Fibroblast of pulmonary artery (primary cell): ENCODE data around the gene LRRC27.
"Not testable (repeated sequence)": the region's sequence is repeated elsewhere in the genome, so short reads cannot be mapped to it uniquely, and the experiment has no call there.

Experiments
- DNase-seq: peaks from one replicate; pipeline ENCODE4 v3.0.0-alpha.2; 2010; ENCODE audit warnings: low read depth
- H3K4me3 ChIP-seq: replicated peaks from 2 replicates; pipeline ENCODE4 v1.5.1; 2011; ENCODE audit warnings: low read depth, mild to moderate bottlenecking, control low read depth, low read length, moderate library complexity
- CTCF ChIP-seq: IDR thresholded peaks from 2 replicates; pipeline ENCODE4 v1.5.1; 2011; ENCODE audit warnings: mild to moderate bottlenecking, control low read depth, low read length, inconsistent platforms; ENCODE audit errors: missing control alignments

The LRRC27 gene

GRCh38 chr10:132334631-132335188, 2.7 kb downstream of the LRRC27 start:
- H3K4me3 ChIP-seq = no peak overlapping the region
- DNase-seq = no peak
- no peak for TF ChIP-seq CTCF

GRCh38 chr10:132335189-132336063, 3.4 kb downstream of the LRRC27 start:
- no peak for TF ChIP-seq CTCF
- H3K4me3 ChIP-seq = no peak overlapping the region

GRCh38 chr10:132336064-132336746, 4.2 kb downstream of the LRRC27 start:
- DNase-seq = peak; percentile 33
- TF ChIP-seq CTCF = no peak
- no peak overlapping the region for H3K4me3 ChIP-seq

More at GRCh38 chr10:132335189-132336063, 3.4 kb downstream of the LRRC27 start:
- DNase-seq = no peak

- no peak for DNase-seq
- no peak overlapping the region for H3K4me3 ChIP-seq
- no peak for TF ChIP-seq CTCF
Observed at GRCh38 chr10:132336919-132337407, 5.0 kb downstream of the LRRC27 start.

- H3K4me3 ChIP-seq = not testable (repeated sequence)
Observed at GRCh38 chr10:132337854-132338253, 5.9 kb downstream of the LRRC27 start.

GRCh38 chr10:132338876-132339275, 6.9 kb downstream of the LRRC27 start:
- TF ChIP-seq CTCF = no peak
- DNase-seq = no peak

More at GRCh38 chr10:132337854-132338253, 5.9 kb downstream of the LRRC27 start:
- not testable (repeated sequence) for DNase-seq

GRCh38 chr10:132339276-132339675, 7.3 kb downstream of the LRRC27 start:
- H3K4me3 ChIP-seq = no peak overlapping the region
- no peak for DNase-seq
- no peak for TF ChIP-seq CTCF

More at GRCh38 chr10:132338876-132339275, 6.9 kb downstream of the LRRC27 start:
- H3K4me3 ChIP-seq = no peak overlapping the region
